Measurements from ENCODE around the gene G3BP1. TPM values are rescaled to one million over a fixed set of nuclear protein-coding genes. Genes with fewer than 3 reads are reported as not detected.
"Not testable (repeated sequence)": the region's sequence is repeated elsewhere in the genome, so short reads cannot be mapped to it uniquely, and the experiment has no call there.

G3BP1 gene
- total RNA-seq, 2 experiments from 2014 or later: 193 to 213 TPM

DNA sequence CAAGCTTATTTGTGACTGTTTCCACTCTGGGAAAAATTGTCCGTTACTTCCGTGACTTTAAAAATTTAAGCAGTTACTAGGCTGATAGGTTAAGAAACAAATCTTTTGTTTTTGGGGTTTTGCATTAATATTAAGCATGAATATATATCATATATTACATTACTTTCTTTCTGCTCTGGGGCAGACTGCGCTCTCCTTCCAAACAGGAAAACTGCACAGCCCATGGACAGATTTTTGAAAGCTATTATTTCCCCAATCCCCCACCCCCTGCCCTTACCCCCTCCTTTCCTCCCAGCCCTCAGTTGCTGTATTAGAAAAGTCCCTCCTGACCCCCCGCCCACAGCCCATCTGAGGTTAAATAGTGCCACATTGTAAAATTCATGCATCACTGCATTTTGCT is 50.4 kb downstream of the G3BP1 start:
- POLR2A ChIA-PET: no interaction called here
- Mint-ChIP-seq H3K27ac (no peak overlapping the region), H3K27me3 (ENCODE audit: low read depth) (no peaks in the 10 kb centered on the region), H3K9me3 (ENCODE audit: insufficient read depth) (no peaks in the 10 kb centered on the region), H3K4me1 (ENCODE audit: low read depth) (no peaks in the 10 kb centered on the region), H3K4me3 (no peak overlapping the region), H3K36me3 (ENCODE audit: low read depth) (no peaks in the 10 kb centered on the region)
- ATAC-seq (no peak), DNase-seq (no peak)
- CTCF ChIA-PET: no interaction called here

- DNase-seq: peak; percentile 50
- H3K9me3 Mint-ChIP-seq (ENCODE audit: insufficient read depth): no peaks in the 10 kb centered on the region
- POLR2A ChIA-PET: interaction anchor here (0.5 kb wide), 1 partner anchor 524 kb away, joined by 3 read pairs; no protein-coding TSS in a partner anchor
- no peak overlapping the region for H3K27ac Mint-ChIP-seq
- H3K4me1 Mint-ChIP-seq (ENCODE audit: low read depth): no peaks in the 10 kb centered on the region
- CTCF ChIA-PET: interaction anchor here (0.7 to 7.5 kb wide), 16 partner anchors 9 to 689 kb away, joined by 3 to 120 read pairs (median 6); no protein-coding TSS in a partner anchor
- peaks cover 2% of the 10 kb centered on the region for H3K36me3 Mint-ChIP-seq (ENCODE audit: low read depth)
- H3K27me3 Mint-ChIP-seq (ENCODE audit: low read depth): no peaks in the 10 kb centered on the region
- no peak for ATAC-seq
- H3K4me3 Mint-ChIP-seq: no peak overlapping the region
These were observed 53.7 kb downstream of the G3BP1 start for GRCh38 chr5:151825445-151825844.

GRCh38 chr5:151829370-151829769 is 57.6 kb downstream of the G3BP1 start:
- Mint-ChIP-seq H3K9me3 (ENCODE audit: insufficient read depth) (peaks cover 29% of the 10 kb centered on the region), H3K4me1 (ENCODE audit: low read depth) (peaks cover 8% of the 10 kb centered on the region)
- POLR2A ChIA-PET: no interaction called here

GRCh38 chr5:151832843-151833242 is 61.1 kb downstream of the G3BP1 start:
- DNase-seq; H3K4me3 Mint-ChIP-seq; H3K4me1 Mint-ChIP-seq (ENCODE audit: low read depth); ATAC-seq; H3K27me3 Mint-ChIP-seq (ENCODE audit: low read depth); H3K27ac Mint-ChIP-seq; CTCF ChIA-PET; POLR2A ChIA-PET: not testable (repeated sequence)
- H3K36me3 Mint-ChIP-seq (ENCODE audit: low read depth): peaks cover 12% of the 10 kb centered on the region
- H3K9me3 Mint-ChIP-seq (ENCODE audit: insufficient read depth): peaks cover 33% of the 10 kb centered on the region

More at GRCh38 chr5:151829370-151829769, 57.6 kb downstream of the G3BP1 start:
- Mint-ChIP-seq H3K27me3 (ENCODE audit: low read depth) (no peaks in the 10 kb centered on the region), H3K4me3 (no peak overlapping the region), H3K27ac (no peak overlapping the region), H3K36me3 (ENCODE audit: low read depth) (peaks cover 12% of the 10 kb centered on the region)
- ATAC-seq (no peak), DNase-seq (no peak)
- CTCF ChIA-PET: interaction anchor here (0.8 to 7.5 kb wide), 2 partner anchors 9 to 314 kb away, joined by 3 to 120 read pairs; no protein-coding TSS in a partner anchor

GRCh38 chr5:151846765-151847164 is 75.0 kb downstream of the G3BP1 start:
- Mint-ChIP-seq H3K27me3 (ENCODE audit: low read depth) (no peaks in the 10 kb centered on the region), H3K4me3 (no peak overlapping the region), H3K4me1 (ENCODE audit: low read depth) (no peaks in the 10 kb centered on the region), H3K9me3 (ENCODE audit: insufficient read depth) (no peaks in the 10 kb centered on the region), H3K27ac (no peak overlapping the region), H3K36me3 (ENCODE audit: low read depth) (no peaks in the 10 kb centered on the region)
- no peak for DNase-seq
- CTCF ChIA-PET: no interaction called here
- ATAC-seq: no peak
- POLR2A ChIA-PET: no interaction called here

GRCh38 chr5:151847871-151848270 is 76.1 kb downstream of the G3BP1 start:
- H3K9me3 Mint-ChIP-seq (ENCODE audit: insufficient read depth): no peaks in the 10 kb centered on the region
- no peaks in the 10 kb centered on the region for H3K4me1 Mint-ChIP-seq (ENCODE audit: low read depth)
- DNase-seq: no peak
- ChIA-PET POLR2A (no interaction called here), CTCF (no interaction called here)
- no peaks in the 10 kb centered on the region for H3K27me3 Mint-ChIP-seq (ENCODE audit: low read depth)
- no peaks in the 10 kb centered on the region for H3K36me3 Mint-ChIP-seq (ENCODE audit: low read depth)
- no peak for ATAC-seq
- no peak overlapping the region for H3K4me3 Mint-ChIP-seq
- no peak overlapping the region for H3K27ac Mint-ChIP-seq

GRCh38 chr5:151855701-151856100 is 83.9 kb downstream of the G3BP1 start:
- no peak overlapping the region for H3K4me3 Mint-ChIP-seq
- H3K4me1 Mint-ChIP-seq (ENCODE audit: low read depth): no peaks in the 10 kb centered on the region
- H3K36me3 Mint-ChIP-seq (ENCODE audit: low read depth): no peaks in the 10 kb centered on the region
- CTCF ChIA-PET: no interaction called here
- ATAC-seq (no peak), DNase-seq (no peak)
- H3K9me3 Mint-ChIP-seq (ENCODE audit: insufficient read depth): no peaks in the 10 kb centered on the region
- POLR2A ChIA-PET: no interaction called here
- no peak overlapping the region for H3K27ac Mint-ChIP-seq
- H3K27me3 Mint-ChIP-seq (ENCODE audit: low read depth): no peaks in the 10 kb centered on the region

DNA sequence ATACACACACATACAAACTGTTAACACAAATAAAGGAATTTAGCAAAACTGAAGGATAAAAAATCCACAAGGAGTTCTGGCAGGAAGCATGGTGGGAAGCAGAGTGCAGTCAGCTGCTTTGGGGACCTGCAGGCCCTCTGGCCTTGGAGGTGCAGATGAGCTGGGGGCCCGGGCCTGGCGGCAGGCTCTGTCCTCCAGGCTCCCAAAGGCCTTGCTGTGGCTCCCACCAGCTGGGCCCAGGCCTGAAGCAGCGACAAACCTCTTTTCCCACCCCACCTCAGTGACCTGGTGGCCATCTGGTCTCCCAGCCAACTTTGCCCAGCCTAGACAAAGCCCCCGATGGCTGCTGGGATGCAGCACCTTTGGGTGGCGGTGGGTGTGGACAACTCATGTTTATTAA is 85.1 kb downstream of the G3BP1 start:
- Mint-ChIP-seq H3K27ac (no peak overlapping the region), H3K9me3 (ENCODE audit: insufficient read depth) (no peaks in the 10 kb centered on the region), H3K27me3 (ENCODE audit: low read depth) (no peaks in the 10 kb centered on the region), H3K36me3 (ENCODE audit: low read depth) (no peaks in the 10 kb centered on the region), H3K4me3 (no peak overlapping the region), H3K4me1 (ENCODE audit: low read depth) (no peaks in the 10 kb centered on the region)
- POLR2A ChIA-PET: no interaction called here
- no peak for DNase-seq
- no peak for ATAC-seq
- CTCF ChIA-PET: no interaction called here

DNA sequence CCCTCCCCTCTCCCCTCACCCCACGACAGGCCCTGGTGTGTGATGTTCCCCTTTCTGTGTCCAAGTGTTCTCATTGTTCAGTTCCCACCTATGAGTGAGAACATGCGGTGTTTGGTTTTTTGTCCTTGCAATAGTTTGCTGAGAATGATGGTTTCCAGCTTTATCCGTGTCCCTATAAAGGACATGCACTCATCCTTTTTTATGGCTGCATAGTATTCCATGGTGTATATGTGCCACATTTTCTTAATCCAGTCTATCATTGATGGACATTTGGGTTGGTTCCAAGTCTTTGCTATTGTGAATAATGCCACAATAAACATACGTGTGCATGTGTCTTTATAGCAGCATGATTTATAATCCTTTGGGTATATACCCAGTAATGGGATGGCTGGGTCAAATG is 89.1 kb downstream of the G3BP1 start:
- POLR2A ChIA-PET; H3K36me3 Mint-ChIP-seq (ENCODE audit: low read depth); H3K27ac Mint-ChIP-seq; CTCF ChIA-PET; H3K4me3 Mint-ChIP-seq; H3K4me1 Mint-ChIP-seq (ENCODE audit: low read depth); ATAC-seq; DNase-seq; H3K9me3 Mint-ChIP-seq (ENCODE audit: insufficient read depth); H3K27me3 Mint-ChIP-seq (ENCODE audit: low read depth): not testable (repeated sequence)

Other genes with a start within 250 kb of the G3BP1 start
- gene FAT2, start 180.6 kb upstream of the G3BP1 start, total RNA-seq: not detected
- gene SPARC, start 85.0 kb upstream of the G3BP1 start, total RNA-seq: not detected
- 10 to 100 TPM; 45.2 to 46.6 TPM for gene ATOX1, start 13.3 kb upstream of the G3BP1 start, total RNA-seq
- not detected for gene GLRA1, start 152.9 kb downstream of the G3BP1 start, total RNA-seq